CD4-positive, alpha-beta T cell treated with Interleukin-4 for 4 hours (primary cell): Measurements from ENCODE around the gene BICRAL.
"Not testable (repeated sequence)": the region's sequence is repeated elsewhere in the genome, so short reads cannot be mapped to it uniquely, and the experiment has no call there.

Source experiments
- DNase-seq: peaks from one replicate; pipeline ENCODE4 v3.0.0-alpha.2; 2020

BICRAL gene

DNA sequence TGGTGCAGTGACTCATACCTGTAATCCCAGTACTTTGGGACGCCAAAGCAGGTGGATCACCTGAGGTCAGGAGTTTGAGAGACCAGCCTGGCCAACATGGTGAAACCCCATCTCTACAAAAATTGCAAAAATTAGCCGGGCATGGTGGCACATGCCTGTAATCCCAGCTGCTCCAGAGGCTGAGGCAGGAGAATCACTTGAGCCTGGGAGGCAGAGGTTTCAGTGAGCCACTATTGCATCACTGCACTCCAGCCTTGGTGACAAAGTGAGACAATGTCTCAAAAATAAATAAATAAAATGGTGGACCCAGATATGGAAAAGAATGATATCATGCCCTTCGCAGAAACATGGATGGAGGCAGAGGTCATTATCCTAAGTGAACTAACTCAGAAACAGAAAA is 15.8 kb downstream of the BICRAL start:
- not testable (repeated sequence) for DNase-seq

DNA sequence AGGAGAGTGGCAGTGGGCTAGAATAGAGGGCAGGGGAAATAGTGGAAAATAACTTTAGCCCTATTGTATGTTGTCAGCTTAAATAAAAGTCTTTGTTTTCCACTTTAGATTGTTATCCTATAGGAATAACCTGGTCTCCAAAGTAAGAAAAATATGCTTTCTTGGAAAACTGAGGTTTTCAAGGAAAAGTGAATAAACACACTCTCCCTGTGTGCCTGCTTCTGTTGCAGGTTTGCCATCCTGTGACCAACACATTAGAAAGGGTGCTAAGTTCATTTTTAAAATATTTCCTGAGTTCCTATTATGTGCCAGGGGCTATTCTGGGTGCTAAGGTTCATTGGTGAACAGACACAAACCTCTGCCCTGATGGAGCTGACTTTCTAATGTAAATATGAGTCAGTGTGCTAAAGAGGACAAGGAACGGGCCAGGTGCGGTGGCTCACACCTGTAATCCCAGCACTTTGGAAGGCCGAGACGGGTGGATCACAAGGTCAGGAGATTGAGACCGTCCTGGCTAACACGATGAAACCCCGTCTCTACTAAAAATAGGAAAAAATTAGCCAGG is 23.5 kb downstream of the BICRAL start:
- no peak for DNase-seq

GRCh38 chr6:42806359-42806758 is 24.5 kb downstream of the BICRAL start:
- not testable (repeated sequence) for DNase-seq

GRCh38 chr6:42808492-42809483 is 26.9 kb downstream of the BICRAL start:
- no peak for DNase-seq

GRCh38 chr6:42813074-42813645 is 31.3 kb downstream of the BICRAL start:
- DNase-seq: no peak

GRCh38 chr6:42813906-42814444 is 32.1 kb downstream of the BICRAL start:
- DNase-seq: peak; percentile 9

GRCh38 chr6:42815726-42816125 is 33.9 kb downstream of the BICRAL start:
- DNase-seq: not testable (repeated sequence)

DNA sequence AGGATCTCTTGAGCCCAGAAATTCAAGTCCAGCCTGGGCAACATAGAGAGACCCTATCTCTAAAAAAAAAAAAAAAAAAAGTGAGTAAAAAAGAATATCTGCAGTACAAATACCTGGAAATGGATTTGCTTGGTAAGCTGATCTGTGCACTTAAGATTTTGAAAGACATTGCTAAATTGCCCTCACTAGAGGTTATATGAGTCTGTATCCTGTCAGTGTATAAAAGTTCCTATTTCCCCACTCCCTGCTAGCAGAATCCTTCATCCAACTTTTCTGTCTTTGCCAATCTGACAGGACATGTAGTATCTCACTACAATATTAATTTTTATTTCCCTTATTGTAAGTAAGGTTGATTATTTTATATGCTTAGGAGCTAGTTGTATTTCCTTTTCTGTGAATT is 36.1 kb downstream of the BICRAL start:
- DNase-seq: no peak

DNA sequence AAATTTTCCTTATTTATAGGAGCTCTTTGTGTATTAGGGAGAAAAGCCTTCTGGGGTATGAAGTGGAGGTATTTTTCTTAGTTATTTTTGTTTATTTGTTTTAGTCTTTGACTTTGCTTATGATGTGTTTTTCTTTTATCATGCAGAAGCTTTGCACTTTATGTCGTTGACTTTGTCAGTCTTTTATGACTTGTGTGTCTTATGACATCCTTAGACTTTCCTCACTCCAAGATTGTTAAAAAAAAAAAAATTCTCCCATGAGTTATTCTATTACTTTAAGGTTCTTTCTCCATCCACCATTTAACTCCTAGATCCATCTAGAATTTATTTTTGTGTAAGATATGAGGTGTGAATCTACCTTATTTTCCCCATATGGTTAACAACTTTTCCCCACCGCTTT is 36.6 kb downstream of the BICRAL start:
- no peak for DNase-seq

GRCh38 chr6:42818878-42819277 is 37.0 kb downstream of the BICRAL start:
- DNase-seq: no peak

DNA sequence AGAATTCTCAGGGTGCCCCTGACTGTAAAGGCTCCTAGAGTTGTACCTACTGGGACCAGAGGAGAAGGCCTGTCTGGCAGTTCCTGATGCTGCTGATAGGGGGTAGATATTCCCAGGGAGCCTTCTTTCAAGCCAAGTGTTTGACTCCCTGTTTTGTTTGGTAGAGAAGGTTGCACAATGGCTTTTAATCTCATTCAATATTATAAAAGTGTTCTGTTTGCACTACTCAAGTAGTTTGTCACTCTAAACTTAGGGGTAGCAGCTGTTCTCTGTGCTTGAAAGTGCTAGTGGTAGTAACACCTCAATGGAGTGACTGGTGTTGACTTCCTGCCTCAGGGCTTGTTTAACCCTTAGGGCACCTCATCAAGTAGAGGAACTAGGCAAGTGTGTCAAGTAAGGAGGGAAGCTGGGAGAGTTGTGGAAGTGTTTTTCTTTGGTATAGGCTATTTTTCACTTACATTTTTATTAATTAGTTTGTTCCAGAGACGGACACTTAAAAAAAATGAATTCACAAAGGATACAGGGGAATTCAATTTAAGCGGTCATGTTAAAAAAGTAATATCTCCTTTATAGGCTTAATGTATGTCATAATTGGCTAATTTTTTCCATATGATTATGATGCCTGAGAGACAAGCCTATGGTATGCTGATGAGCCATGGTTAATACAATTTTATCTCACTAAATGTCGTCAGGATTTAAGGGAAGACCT is 38.1 kb downstream of the BICRAL start:
- DNase-seq: peak; percentile 42

GRCh38 chr6:42820512-42821340 is 38.9 kb downstream of the BICRAL start:
- no peak for DNase-seq

- no peak for DNase-seq
These were observed 39.5 kb downstream of the BICRAL start for GRCh38 chr6:42821341-42821668.

DNA sequence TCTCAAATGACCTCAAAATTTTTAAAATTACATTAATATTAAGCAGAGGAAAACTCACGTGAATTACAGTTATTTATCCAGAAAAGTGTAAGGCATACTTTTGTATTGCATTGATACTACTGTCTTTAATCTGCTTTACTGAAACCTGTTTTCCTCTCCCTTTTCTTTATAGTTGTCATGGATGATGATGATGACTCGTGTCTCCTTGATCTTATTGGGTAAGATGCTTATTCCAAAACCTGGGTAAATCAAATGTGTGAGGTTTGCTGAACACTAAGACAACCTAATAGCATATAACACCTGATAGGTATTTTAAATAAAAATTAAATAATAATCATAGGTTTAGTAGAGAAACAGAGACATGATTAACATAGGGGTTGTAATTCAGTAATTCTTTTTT is 40.0 kb downstream of the BICRAL start:
- no peak for DNase-seq

- DNase-seq: no peak
These were observed 47.8 kb downstream of the BICRAL start for GRCh38 chr6:42829561-42830092.

GRCh38 chr6:42831237-42831636 is 49.4 kb downstream of the BICRAL start:
- DNase-seq: no peak

- DNase-seq: no peak
These were observed 52.2 kb downstream of the BICRAL start for GRCh38 chr6:42834056-42834455.

GRCh38 chr6:42841844-42842584 is 60.2 kb downstream of the BICRAL start:
- no peak for DNase-seq

- DNase-seq: no peak
These were observed 63.5 kb downstream of the BICRAL start for GRCh38 chr6:42845327-42845694.

DNA sequence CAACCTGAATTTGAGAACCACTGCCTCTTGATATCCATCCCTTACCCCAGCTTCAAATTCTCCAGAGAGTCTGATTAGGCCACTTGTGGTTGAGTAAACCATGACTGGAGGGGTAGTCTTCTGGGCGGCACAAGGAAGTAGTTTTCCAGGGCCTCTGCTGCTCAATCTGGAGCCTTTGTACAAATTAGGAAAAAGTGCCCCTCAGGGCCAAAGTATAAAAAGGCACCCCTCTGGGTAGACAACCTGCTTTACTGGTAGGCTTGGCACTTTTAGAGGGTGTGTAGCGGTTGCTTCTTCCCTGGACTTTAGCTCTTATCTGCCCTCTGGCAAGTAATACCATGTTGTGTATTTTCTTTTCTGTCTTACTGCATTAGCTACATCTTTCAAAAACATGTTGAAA is 64.7 kb downstream of the BICRAL start:
- DNase-seq: no peak

GRCh38 chr6:42848700-42849099 is 66.8 kb downstream of the BICRAL start:
- no peak for DNase-seq
